ENCODE results near the gene OR51A4.
"Not testable (repeated sequence)": the region's sequence is repeated elsewhere in the genome, so short reads cannot be mapped to it uniquely, and the experiment has no call there.

The OR51A4 gene, protein sequence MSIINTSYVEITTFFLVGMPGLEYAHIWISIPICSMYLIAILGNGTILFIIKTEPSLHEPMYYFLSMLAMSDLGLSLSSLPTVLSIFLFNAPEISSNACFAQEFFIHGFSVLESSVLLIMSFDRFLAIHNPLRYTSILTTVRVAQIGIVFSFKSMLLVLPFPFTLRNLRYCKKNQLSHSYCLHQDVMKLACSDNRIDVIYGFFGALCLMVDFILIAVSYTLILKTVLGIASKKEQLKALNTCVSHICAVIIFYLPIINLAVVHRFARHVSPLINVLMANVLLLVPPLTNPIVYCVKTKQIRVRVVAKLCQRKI

GRCh38 chr11:4947505-4947904 is at the start of gene OR51A4:
TSS of gene OR51A4 (minus strand) at chr11:4947605. CDS start at chr11:4947100, 505 bp downstream.
- DNase-seq, result no peak

DNA sequence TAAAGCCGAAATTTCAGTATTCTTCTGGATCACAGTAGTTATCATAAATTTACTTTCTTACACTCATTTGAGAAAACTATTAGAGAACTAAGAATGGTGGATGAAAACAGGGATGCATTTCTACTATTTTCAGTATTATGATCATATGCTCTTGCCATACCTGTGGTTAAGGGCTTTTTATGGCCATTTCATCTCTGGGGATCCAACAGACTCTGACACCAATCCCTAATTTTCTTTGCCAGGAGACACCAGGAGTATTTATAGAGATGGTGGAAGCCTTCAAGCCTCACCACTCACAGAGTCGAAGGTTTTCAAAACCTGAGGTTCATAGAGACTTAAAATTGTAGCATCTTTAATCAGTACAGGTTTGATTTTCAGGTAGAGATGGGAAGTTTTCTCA is 47.1 kb upstream of the OR51A4 start, which contains the start of gene OR51L1:
Gene OR51L1 (plus strand): TSS at position 301 of the 400 bp plus-strand sequence. CDS start 4,132 bp downstream, outside the sequence.
- no peak for DNase-seq

DNA sequence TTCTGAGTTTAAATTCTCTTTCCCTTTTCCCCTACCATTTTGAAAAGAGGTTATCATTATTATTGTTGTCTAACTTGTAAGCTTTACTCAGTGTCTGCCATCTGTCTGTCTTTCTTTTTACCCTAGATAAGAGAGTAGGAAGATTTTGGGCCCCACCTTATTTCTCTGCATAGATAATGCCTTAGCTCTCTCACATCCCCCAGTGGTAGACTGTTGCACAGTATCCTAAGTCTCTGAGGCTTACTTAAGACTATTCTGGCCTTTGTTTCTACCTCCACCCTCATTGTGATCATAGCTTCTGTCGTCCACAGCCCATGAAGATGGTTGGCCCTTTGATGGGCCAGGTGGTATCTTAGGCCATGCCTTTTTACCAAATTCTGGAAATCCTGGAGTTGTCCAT is 43.7 kb upstream of the OR51A4 start:
- DNase-seq, result no peak

GRCh38 chr11:4983841-4984240 is 36.4 kb upstream of the OR51A4 start:
- no peak for DNase-seq

DNA sequence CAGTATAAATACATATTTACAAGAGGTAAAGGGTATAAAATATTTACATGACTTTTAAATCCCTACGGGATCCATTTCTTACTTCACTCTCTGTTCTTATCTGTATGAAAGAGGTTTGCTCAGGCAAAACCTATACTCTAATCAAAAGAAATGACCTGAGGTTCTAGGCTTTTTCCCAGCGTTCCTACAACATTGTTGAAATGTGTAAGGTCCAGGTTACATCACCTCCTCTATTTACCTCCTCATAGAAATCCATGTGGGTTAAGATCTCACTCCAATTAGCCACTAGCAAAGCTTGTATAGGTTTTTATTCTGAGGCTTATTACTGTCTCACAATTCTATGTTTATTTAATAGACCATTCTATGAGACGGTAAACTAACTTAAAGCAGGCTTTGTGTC is 35.3 kb upstream of the OR51A4 start:
- no peak for DNase-seq

DNA sequence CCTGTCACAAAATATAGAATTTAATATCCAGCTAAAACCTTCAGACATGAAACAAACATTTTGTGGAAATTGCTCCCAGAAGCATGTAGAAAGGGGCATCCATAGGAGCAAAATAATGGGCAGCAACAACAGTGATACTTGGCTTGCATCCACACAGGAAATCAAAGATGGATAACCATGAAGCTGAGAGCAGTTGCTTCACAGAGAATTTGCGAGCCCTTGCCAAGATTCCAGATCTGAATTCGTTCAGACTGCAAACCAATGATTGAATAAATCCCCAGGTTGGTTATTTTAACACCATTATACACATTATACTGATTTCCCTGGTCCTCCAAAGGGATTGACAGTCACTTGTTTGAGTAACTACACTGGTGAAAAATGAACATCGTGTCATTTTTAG is 31.6 kb upstream of the OR51A4 start:
- DNase-seq, result no peak

GRCh38 chr11:4975436-4975835 is 28.0 kb upstream of the OR51A4 start:
- no peak for DNase-seq

DNA sequence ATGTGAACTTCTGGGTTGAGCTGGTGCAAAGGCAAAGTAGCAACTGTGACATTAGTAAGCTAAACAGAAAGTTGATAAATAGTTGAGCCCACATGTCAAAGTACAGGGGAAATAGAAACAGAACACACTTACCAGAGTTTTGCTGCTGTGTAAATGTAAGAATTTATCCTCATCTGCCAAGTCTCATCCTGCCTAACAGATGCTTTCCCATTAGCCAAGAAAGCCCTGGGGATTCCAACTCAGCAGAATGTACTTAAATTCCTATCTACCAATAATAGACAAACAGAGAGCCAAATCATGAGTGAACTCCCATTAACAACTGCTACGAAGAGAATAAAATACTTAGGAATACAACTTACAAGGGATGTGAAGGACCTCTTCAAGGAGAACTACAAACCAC is 15.4 kb upstream of the OR51A4 start:
- DNase-seq, result no peak

DNA sequence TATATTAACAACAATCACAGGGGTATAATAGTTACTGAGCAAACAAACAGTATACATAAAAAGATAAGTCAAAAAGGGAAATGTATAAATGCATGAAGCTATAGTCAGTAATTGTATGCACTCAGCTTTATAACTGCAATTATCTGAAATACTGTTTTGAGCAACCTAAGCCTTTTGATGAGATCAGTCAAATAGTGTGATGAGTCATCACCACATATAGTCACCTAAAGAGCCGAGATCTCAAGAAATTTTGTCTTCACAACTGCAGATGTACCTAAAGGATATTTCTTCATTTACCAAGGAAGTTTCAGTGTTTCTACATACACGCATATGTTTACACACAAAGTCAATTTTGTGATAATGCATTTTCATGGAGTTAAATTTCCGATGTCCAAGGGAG is 13.5 kb upstream of the OR51A4 start:
- DNase-seq, result no peak

DNA sequence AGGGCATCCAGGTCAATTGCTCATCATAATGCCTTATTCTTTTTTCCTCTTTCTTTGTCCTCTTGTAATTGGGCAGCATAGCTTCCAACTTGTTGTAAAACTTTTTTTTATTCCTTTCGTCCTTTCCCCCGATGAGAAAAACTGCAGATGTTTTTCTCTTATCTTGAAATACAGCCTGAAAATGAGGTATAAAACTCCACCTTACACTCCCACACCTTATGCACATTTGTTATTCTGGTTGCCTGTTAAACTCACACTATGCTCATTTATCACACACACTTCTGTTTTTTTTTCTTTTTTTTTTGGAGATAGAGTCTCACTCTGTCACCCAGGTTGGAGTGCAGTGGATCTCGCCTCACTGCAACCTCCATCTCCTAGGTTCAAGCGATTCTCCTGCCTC is 10.0 kb upstream of the OR51A4 start:
- DNase-seq, result no peak

GRCh38 chr11:4955613-4956012 is 8.2 kb upstream of the OR51A4 start, which contains the start of gene OR51A2:
TSS of gene OR51A2 (minus strand) at chr11:4955713. CDS start at chr11:4955713, 0 bp downstream.
- not testable (repeated sequence) for DNase-seq

DNA sequence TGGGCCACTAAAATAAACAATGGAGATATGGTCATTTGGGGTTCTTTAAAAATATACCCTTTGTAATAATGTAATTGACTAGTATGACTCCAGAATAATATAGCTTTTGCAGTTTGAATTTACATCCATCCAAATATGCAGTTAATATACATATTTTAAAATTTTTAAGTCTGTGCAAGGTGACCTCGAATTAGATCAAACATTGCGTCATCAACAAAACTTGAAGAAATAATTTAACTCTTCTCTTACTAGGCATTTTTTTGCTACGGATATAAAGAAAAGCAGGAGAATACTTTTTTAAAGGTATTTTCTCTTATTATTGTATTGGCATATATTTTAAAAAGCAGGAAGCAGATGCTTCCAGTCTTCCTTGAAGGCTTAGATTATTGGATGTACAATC is 10.7 kb downstream of the OR51A4 start:
- DNase-seq, result no peak

DNA sequence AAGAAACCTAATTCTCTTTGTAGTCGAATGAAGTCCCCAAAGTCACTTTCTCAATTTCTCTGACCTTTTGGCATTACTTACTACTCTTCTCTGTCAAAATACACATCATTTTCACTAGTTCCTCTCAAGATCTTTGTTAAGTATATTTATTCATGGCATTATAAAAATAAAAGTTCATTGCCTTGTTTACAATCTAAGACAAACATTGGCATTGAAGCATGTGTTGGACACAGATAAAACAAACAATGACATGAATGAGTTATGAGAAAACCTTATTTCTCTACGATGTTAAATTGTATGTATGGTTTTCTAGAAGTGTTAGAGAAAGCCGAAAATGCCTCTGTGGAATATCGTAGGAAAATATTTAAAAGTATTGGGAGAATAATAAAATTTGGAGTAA is 14.7 kb downstream of the OR51A4 start:
- no peak for DNase-seq

DNA sequence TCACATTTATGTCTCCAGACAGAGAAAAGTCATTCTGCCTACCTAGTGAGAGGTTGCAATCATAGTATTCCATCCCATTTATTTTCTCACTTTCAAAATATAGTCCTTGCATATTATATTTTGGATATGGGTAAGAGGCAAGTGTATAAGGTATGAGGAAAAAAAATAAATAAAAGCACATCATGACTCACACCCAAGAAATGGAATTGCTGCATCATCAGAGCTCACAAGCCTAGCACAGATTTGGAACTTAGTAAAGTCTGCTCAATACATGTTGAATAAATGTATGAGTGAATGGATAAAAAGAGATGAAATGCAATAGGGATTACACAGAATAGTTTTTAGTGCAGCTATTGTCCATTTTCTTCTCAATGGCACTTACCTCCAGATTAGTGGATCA is 20.8 kb downstream of the OR51A4 start:
- no peak for DNase-seq

GRCh38 chr11:4924239-4924638 is 23.2 kb downstream of the OR51A4 start, which contains the start of gene OR51G1:
TSS of gene OR51G1 (minus strand) at chr11:4924339. CDS start at chr11:4924339, 0 bp downstream.
- DNase-seq, result no peak

DNA sequence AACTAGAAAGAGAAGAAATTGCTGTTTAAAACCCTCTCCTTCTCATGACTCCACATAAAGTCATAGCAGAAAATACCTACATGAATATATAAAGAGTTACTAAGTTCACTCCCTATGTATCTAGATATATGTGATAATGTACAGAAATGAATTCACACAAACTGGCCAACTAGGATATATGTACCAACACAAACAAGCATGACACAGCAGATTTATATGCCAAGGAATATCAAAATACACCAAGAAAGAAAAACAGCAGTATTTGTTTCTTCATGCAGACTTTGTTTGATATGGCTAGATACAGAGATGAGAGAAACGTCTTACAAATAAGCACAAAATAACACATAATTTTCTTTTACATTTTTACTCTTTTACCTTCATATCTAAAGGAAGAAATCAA is 25.1 kb downstream of the OR51A4 start:
- DNase-seq, result no peak

DNA sequence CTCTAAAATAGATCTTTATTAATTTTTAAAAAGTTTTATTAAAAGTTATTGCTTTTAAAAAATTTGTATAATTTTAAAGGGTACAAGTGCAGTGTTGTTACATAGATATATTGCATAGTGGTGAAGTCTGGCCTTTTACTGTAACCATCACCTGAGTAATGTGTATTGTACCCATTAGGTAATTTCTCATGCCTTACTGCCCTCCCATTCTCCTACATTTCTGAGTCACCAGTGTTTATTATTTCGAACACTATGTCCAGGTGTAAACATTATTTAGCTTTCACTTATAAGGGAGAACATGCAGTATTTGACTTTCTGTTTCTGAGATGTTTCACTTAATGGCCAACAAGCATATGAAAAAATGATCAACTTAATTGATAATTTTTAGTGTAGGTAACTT is 25.6 kb downstream of the OR51A4 start:
- DNase-seq, result no peak

GRCh38 chr11:4919250-4919649 is 28.2 kb downstream of the OR51A4 start, which contains the start of gene OR51G2:
TSS of gene OR51G2 (minus strand) at chr11:4919350. CDS start at chr11:4915663, 3,687 bp downstream.
- no peak for DNase-seq

GRCh38 chr11:4916581-4916980 is 30.8 kb downstream of the OR51A4 start:
- DNase-seq, result no peak

GRCh38 chr11:4903484-4903883 is 43.9 kb downstream of the OR51A4 start, which contains the start of gene OR51A7:
TSS of gene OR51A7 (plus strand) at chr11:4903783. CDS start at chr11:4907370, 3,587 bp downstream.
- DNase-seq, result no peak

Data from stimulated activated CD8-positive, alpha-beta memory T cell treated with anti-CD3 and anti-CD28 coated beads, Interleukin-4, amount 100 ng/mL, for 48 hours (primary cell).